Subcutaneous abdominal adipose tissue (tissue), 5 donors: Measurements from ENCODE around the gene PCDH11Y.
"Not testable (repeated sequence)": the region's sequence is repeated elsewhere in the genome, so short reads cannot be mapped to it uniquely, and the experiment has no call there.

ENCODE experiments used
- H3K27ac ChIP-seq: one replicate; pipeline ENCODE4 v1.7.0; 2013; ENCODE audit warnings: low read depth, mild to moderate bottlenecking, inconsistent platforms, low read length, moderate library complexity
- H3K27me3 ChIP-seq, 5 donors: one replicate each; pipeline ENCODE4 v1.7.0; 2013; ENCODE audit warnings: low read length in 5 of 5, inconsistent platforms in 1 of 5; ENCODE audit not compliant: control insufficient read depth in 5 of 5, insufficient read depth in 4 of 5
- H3K36me3 ChIP-seq, 5 donors: one replicate each; pipeline ENCODE4 v1.7.0; 2013; ENCODE audit warnings: low read length in 5 of 5; ENCODE audit not compliant: control insufficient read depth in 5 of 5, insufficient read depth in 5 of 5
- H3K4me1 ChIP-seq, 5 donors: one replicate each; pipeline ENCODE4 v1.7.0; 2013; ENCODE audit warnings: low read length in 5 of 5, mild to moderate bottlenecking in 3 of 5, moderate library complexity in 1 of 5; ENCODE audit not compliant: control insufficient read depth in 5 of 5, insufficient read depth in 5 of 5
- H3K4me3 ChIP-seq, 5 donors: one replicate each; pipeline ENCODE4 v1.7.0; 2013; ENCODE audit warnings: low read length in 5 of 5, low read depth in 1 of 5
- H3K9ac ChIP-seq, 5 donors: one replicate each; pipeline ENCODE4 v1.7.0; 2013; ENCODE audit warnings: low read length in 5 of 5, mild to moderate bottlenecking in 4 of 5, moderate library complexity in 3 of 5
- H3K9me3 ChIP-seq, 5 donors: one replicate each; pipeline ENCODE4 v1.7.0; 2013; ENCODE audit warnings: low read length in 5 of 5; ENCODE audit not compliant: control insufficient read depth in 5 of 5
- donor health status: healthy.
- donor health status: healthy.
- donor health status: healthy.
- donor health status: healthy.
- donor health status: healthy.

Gene PCDH11Y

DNA sequence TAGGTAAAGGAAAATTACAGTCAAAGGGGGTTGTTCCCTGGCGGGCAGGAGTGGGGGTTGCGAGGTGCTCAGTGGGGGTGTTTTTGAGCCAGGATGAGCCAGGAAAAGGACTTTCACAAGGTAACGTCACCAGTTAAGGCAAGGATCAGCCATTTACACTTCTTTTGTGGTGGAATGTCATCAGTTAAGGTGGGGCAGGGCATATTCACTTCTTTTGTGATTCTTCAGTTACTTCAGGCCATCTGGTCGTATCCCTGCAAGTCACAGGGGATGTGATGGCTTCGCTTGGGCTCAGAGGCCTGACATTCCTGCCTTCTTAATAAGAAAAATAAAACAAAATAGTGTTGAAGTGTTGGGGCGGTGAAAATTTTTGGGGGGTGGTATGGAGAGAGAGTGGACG, 324.8 kb downstream of the PCDH11Y start:
- not testable (repeated sequence) for H3K4me3 ChIP-seq, H3K4me1 ChIP-seq, H3K27me3 ChIP-seq, H3K9me3 ChIP-seq, H3K9ac ChIP-seq, H3K36me3 ChIP-seq, H3K27ac ChIP-seq

DNA sequence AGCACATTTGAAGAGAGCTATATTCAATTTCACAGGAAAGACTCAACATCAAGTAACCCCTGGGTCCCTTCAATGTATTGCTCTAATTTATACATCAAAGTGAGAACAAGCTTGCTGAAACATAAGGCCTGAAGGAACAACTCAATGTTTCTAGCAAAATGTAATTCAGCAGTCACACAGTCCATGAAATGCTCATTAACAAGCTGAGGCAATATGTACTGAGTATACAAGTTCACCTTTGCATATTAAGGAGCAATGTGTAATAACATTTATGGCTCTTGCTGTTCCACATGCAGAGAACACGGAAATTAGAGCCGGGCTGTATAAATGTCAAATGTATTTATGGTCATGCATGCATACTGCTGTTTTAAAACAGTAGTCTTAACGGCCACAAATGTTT, 342.1 kb downstream of the PCDH11Y start:
- not testable (repeated sequence) for H3K9ac ChIP-seq, H3K9me3 ChIP-seq, H3K27me3 ChIP-seq, H3K4me3 ChIP-seq, H3K4me1 ChIP-seq, H3K27ac ChIP-seq, H3K36me3 ChIP-seq

GRCh38 chrY:5543705-5544104, 543.6 kb downstream of the PCDH11Y start:
- H3K4me1 ChIP-seq, H3K4me3 ChIP-seq, H3K27ac ChIP-seq, H3K27me3 ChIP-seq, H3K9me3 ChIP-seq, H3K9ac ChIP-seq, H3K36me3 ChIP-seq: not testable (repeated sequence)

DNA sequence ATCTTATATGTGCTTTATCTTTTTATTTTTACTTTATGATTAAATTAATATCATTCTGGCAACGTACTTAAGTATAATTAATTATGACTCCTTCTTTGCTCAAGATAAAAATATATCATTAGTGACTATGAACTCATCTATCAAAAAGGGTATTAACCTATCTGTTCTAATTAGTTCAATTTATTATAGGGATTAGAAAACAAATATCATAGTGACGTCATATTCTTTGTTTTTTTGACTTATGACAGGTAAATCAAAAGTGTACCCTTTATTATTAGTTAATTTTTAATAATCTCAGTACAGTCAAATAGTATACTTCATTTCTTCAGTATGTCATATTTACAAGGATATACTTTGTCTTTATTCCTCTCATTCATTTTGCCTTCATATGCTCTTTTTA, 638.5 kb downstream of the PCDH11Y start:
- not testable (repeated sequence) for H3K4me3 ChIP-seq, H3K27ac ChIP-seq, H3K27me3 ChIP-seq, H3K9me3 ChIP-seq, H3K36me3 ChIP-seq, H3K9ac ChIP-seq, H3K4me1 ChIP-seq

- H3K9ac ChIP-seq, H3K36me3 ChIP-seq, H3K27me3 ChIP-seq, H3K4me3 ChIP-seq, H3K9me3 ChIP-seq, H3K27ac ChIP-seq, H3K4me1 ChIP-seq: not testable (repeated sequence)
Measured at GRCh38 chrY:5679265-5679664, 679.2 kb downstream of the PCDH11Y start.

GRCh38 chrY:5708727-5709126, 708.6 kb downstream of the PCDH11Y start:
- not testable (repeated sequence) for H3K9me3 ChIP-seq, H3K27me3 ChIP-seq, H3K27ac ChIP-seq, H3K4me1 ChIP-seq, H3K9ac ChIP-seq, H3K36me3 ChIP-seq, H3K4me3 ChIP-seq

- H3K9me3 ChIP-seq, H3K4me3 ChIP-seq, H3K36me3 ChIP-seq, H3K27me3 ChIP-seq, H3K9ac ChIP-seq, H3K4me1 ChIP-seq, H3K27ac ChIP-seq: not testable (repeated sequence)
Measured at GRCh38 chrY:5709788-5710381, 709.8 kb downstream of the PCDH11Y start.

- not testable (repeated sequence) for H3K4me1 ChIP-seq, H3K4me3 ChIP-seq, H3K9me3 ChIP-seq, H3K27me3 ChIP-seq, H3K36me3 ChIP-seq, H3K9ac ChIP-seq, H3K27ac ChIP-seq
Measured at GRCh38 chrY:5761403-5761802, 761.3 kb downstream of the PCDH11Y start.

DNA sequence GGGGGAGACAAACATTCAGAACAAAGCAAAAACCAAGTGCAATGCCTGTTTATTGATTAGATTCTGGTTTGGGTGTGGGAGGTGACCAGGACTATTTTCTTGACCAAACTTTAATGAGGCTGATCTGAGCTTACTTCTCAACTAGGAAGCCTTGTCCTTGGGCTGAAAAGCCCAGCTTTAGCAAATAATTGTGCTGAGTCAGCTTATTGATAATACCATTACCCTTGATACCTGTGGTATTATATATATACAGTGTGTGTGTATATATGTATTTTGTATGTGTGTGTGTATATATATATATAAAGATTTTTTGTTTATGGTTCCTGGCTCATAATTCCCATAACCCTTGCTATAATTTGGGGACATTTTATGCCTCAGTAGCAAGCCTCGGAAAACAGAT, 776.4 kb downstream of the PCDH11Y start:
- H3K9ac ChIP-seq, H3K36me3 ChIP-seq, H3K9me3 ChIP-seq, H3K27ac ChIP-seq, H3K4me3 ChIP-seq, H3K4me1 ChIP-seq, H3K27me3 ChIP-seq: not testable (repeated sequence)
